Endothelial cell (in vitro differentiated cells): ENCODE data around the gene TIMP2. TPM values are rescaled to one million over a fixed set of nuclear protein-coding genes. Genes with fewer than 3 reads are reported as not detected.

Experiments used
- DNase-seq: peaks from one replicate; pipeline ENCODE4 v3.0.0; 2021; ENCODE audit warnings: low spot score
- H3K27ac Mint-ChIP-seq: one replicate; pipeline ENCODE4 v1.8.0; 2021; ENCODE audit warnings: mixed read lengths, inconsistent platforms; ENCODE audit not compliant: unreplicated experiment
- H3K27me3 Mint-ChIP-seq: one replicate; pipeline ENCODE4 v1.8.0; 2021; ENCODE audit warnings: mild to moderate bottlenecking, moderate library complexity, mixed read lengths, inconsistent platforms; ENCODE audit not compliant: unreplicated experiment
- H3K36me3 Mint-ChIP-seq: one replicate; pipeline ENCODE4 v1.8.0; 2021; ENCODE audit warnings: mild to moderate bottlenecking, low read depth, mixed read lengths, inconsistent platforms; ENCODE audit not compliant: unreplicated experiment
- H3K4me1 Mint-ChIP-seq: one replicate; pipeline ENCODE4 v1.8.0; 2021; ENCODE audit warnings: mild to moderate bottlenecking, mixed read lengths, inconsistent platforms; ENCODE audit not compliant: unreplicated experiment
- H3K4me3 Mint-ChIP-seq: one replicate; pipeline ENCODE4 v1.8.0; 2021; ENCODE audit warnings: mild to moderate bottlenecking, mixed read lengths, inconsistent platforms; ENCODE audit not compliant: unreplicated experiment
- H3K9me3 Mint-ChIP-seq: one replicate; pipeline ENCODE4 v1.8.0; 2021; ENCODE audit warnings: mixed read lengths, inconsistent platforms; ENCODE audit not compliant: unreplicated experiment
- total RNA-seq: library from RNA; stranded (reverse); fragmentation: NEBNext Ultra II Directional; extraction: Animal tissue kit (Norgen Biotek cat#: 25700); gene quantifications from one replicate; pipeline ENCODE4 v1.2.1, GENCODE V29; 2021; ENCODE audit not compliant: unreplicated experiment
- TF ChIP-seq, protein P1 (sequence below): fragments of 200-600 bp; sonication (generic); IDR thresholded peaks from one replicate; pipeline ENCODE4 v1.5.0; 2021; ENCODE audit warnings: antibody characterized with exemption; ENCODE audit not compliant: unreplicated experiment

The TIMP2 gene
- total RNA-seq, 1 donor from 2014 or later, result 41.5 TPM

GRCh38 chr17:78886954-78887353, 38.2 kb downstream of the TIMP2 start:
- no peaks in the 10 kb centered on the region for H3K36me3 Mint-ChIP-seq
- no peak overlapping the region for H3K27ac Mint-ChIP-seq
- no peak overlapping the region for H3K4me3 Mint-ChIP-seq
- no peak for DNase-seq
- TF ChIP-seq, protein P1, sequence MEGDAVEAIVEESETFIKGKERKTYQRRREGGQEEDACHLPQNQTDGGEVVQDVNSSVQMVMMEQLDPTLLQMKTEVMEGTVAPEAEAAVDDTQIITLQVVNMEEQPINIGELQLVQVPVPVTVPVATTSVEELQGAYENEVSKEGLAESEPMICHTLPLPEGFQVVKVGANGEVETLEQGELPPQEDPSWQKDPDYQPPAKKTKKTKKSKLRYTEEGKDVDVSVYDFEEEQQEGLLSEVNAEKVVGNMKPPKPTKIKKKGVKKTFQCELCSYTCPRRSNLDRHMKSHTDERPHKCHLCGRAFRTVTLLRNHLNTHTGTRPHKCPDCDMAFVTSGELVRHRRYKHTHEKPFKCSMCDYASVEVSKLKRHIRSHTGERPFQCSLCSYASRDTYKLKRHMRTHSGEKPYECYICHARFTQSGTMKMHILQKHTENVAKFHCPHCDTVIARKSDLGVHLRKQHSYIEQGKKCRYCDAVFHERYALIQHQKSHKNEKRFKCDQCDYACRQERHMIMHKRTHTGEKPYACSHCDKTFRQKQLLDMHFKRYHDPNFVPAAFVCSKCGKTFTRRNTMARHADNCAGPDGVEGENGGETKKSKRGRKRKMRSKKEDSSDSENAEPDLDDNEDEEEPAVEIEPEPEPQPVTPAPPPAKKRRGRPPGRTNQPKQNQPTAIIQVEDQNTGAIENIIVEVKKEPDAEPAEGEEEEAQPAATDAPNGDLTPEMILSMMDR, result no peak
- H3K27me3 Mint-ChIP-seq, result peaks cover 6% of the 10 kb centered on the region
- H3K4me1 Mint-ChIP-seq, result peaks cover 13% of the 10 kb centered on the region
- no peaks in the 10 kb centered on the region for H3K9me3 Mint-ChIP-seq

GRCh38 chr17:78885956-78886355, 39.2 kb downstream of the TIMP2 start:
- Mint-ChIP-seq H3K27me3 (peaks cover 8% of the 10 kb centered on the region), H3K9me3 (no peaks in the 10 kb centered on the region), H3K4me1 (peaks cover 10% of the 10 kb centered on the region), H3K27ac (no peak overlapping the region), H3K36me3 (no peaks in the 10 kb centered on the region), H3K4me3 (no peak overlapping the region)
- TF ChIP-seq, protein P1, result no peak
- no peak for DNase-seq

DNA sequence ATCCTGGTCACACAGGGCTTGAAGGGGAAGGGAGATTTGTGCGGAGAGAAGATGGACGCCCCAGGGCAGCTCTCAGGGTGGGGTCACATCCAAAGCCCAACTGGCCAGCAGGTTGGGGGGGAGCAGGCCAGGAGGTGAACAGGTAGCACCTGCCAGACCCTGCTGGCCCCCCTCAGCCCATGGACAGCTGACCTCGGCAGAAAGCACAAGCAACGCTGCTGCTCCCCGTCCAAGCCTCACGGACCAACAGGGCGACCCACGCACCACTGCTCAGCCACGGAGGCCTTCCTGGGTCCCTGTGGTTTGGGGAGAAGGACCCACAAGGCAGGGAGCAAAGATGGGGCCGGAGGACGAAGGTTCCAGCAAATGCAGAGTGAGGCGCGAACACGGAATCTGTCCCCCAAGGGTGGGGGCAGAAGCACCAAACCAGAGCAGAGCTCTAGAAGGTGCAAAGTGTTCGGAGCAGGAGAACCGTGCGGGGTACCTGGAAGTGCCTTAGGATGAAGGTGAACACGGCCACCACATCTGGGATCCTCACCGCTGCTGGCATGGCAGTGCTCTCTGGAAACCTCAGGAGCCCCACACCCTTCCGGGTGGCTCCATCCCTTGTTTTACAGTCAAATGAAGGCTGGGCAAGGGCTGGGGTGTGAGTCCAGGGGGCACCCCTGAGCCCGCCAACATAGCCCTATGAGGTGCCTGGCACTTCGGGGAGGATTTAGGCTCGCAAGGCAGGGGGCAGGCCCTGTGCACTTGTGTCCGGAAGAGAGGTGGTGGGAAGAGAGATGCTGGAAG, 40.1 kb downstream of the TIMP2 start:
- no peaks in the 10 kb centered on the region for H3K9me3 Mint-ChIP-seq

GRCh38 chr17:78884148-78884825, 40.9 kb downstream of the TIMP2 start:
- peaks cover 10% of the 10 kb centered on the region for H3K4me1 Mint-ChIP-seq
- no peaks in the 10 kb centered on the region for H3K9me3 Mint-ChIP-seq
- DNase-seq, result no peak
- TF ChIP-seq, protein P1, result no peak
- H3K27me3 Mint-ChIP-seq, result peaks cover 8% of the 10 kb centered on the region
- no peak overlapping the region for H3K4me3 Mint-ChIP-seq
- no peaks in the 10 kb centered on the region for H3K36me3 Mint-ChIP-seq
- H3K27ac Mint-ChIP-seq, result peak overlapping the region; percentile 64

More for the DNA sequence above, 40.1 kb downstream of the TIMP2 start:
- TF ChIP-seq, protein P1, result no peak
- no peak for DNase-seq
- Mint-ChIP-seq H3K27me3 (peaks cover 8% of the 10 kb centered on the region), H3K36me3 (no peaks in the 10 kb centered on the region), H3K4me3 (no peak overlapping the region), H3K27ac (no peak overlapping the region), H3K4me1 (peaks cover 10% of the 10 kb centered on the region)
